Measurements from ENCODE around the gene GJD2. TPM values are rescaled to one million over a fixed set of nuclear protein-coding genes. Genes with fewer than 3 reads are reported as not detected.

Gene GJD2
- total RNA-seq, 1 experiment from 2014 or later = not detected

DNA sequence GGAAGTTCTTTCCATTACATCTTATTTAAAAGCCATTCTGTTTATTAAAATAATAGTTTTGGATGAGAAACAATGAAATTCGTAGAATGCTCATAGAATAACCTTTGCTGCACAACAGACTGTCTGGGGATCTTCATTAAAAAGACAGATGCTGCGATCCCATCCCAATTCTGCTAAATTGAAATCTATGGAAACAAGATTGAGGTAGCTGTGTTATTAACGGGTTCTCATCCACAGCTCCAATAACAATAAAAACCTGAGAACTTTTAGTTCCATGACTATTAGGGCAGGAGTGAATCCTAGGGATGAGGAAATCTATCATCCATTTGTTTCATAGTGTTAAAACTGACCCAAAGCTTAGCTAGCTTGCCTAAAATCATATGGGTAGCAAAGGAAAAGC, 2.5 kb upstream of the GJD2 start:
- no peaks in the 10 kb centered on the region for H3K4me1 ChIP-seq (ENCODE audit: insufficient read depth, low read length)
- H2AFZ ChIP-seq (ENCODE audit: low read length) = no peak overlapping the region
- DNase-seq (no peak), ATAC-seq (no peak)
- TF ChIP-seq EZH2 (IDR thresholded peaks at IDR 0.05; ENCODE audit: low read length, unreplicated experiment) = no peak
- TF ChIP-seq, protein P1, sequence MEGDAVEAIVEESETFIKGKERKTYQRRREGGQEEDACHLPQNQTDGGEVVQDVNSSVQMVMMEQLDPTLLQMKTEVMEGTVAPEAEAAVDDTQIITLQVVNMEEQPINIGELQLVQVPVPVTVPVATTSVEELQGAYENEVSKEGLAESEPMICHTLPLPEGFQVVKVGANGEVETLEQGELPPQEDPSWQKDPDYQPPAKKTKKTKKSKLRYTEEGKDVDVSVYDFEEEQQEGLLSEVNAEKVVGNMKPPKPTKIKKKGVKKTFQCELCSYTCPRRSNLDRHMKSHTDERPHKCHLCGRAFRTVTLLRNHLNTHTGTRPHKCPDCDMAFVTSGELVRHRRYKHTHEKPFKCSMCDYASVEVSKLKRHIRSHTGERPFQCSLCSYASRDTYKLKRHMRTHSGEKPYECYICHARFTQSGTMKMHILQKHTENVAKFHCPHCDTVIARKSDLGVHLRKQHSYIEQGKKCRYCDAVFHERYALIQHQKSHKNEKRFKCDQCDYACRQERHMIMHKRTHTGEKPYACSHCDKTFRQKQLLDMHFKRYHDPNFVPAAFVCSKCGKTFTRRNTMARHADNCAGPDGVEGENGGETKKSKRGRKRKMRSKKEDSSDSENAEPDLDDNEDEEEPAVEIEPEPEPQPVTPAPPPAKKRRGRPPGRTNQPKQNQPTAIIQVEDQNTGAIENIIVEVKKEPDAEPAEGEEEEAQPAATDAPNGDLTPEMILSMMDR (conservative IDR thresholded peaks at IDR 0.05; ENCODE audit: low read depth, low read length) = no peak
- TF ChIP-seq EZH2phosphoT487 (IDR thresholded peaks at IDR 0.05; ENCODE audit: borderline replicate concordance, low read length) = no peak
- H3K9ac ChIP-seq (ENCODE audit: low read length) = no peak overlapping the region
- ChIA-PET CTCF (no interaction called here), POLR2A (ENCODE audit: unreplicated experiment) (no interaction called here)
- H3F3A ChIP-seq (ENCODE audit: low read length, unreplicated experiment) = no peaks in the 10 kb centered on the region
- H3K27ac ChIP-seq (ENCODE audit: low read length) = no peak overlapping the region
- no peaks in the 10 kb centered on the region for H3K9me2 ChIP-seq (replicated peaks; ENCODE audit: low read length)
- H3K4me2 ChIP-seq (ENCODE audit: low read length) = no peak overlapping the region
- intact Hi-C loops (cut with micrococcal nuclease) = no loop called here
- H3K79me2 ChIP-seq (ENCODE audit: low read length) = no peaks in the 10 kb centered on the region
- no peak overlapping the region for H3K4me3 ChIP-seq (ENCODE audit: low read length)
- H3K36me3 ChIP-seq (ENCODE audit: low read depth, low read length) = no peaks in the 10 kb centered on the region
- H4K20me1 ChIP-seq (ENCODE audit: low read length) = no peaks in the 10 kb centered on the region
- BruUV-seq (replicated peaks) = no TSS peak
- peaks cover 84% of the 10 kb centered on the region for H3K27me3 ChIP-seq (ENCODE audit: low read length)
- H3K9me3 ChIP-seq (ENCODE audit: low read length) = no peaks in the 10 kb centered on the region

DNA sequence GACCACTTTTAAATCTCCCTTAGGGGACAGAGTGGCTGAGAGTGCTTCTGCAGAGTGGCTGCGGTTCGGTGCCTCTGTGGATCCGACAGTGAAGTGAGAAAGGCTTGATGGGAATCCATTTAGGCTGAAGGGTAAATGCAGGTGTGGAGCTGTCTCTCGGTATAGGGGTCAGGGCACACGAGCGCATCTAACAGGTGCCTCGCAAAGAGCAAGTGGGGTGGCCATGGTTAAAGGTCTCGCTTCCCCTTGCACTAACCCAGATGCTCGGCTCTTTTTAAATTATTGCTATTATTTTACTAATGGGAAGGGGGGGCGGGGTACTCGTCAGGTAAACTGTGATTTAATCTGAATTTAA, 598 bp upstream of the GJD2 start:
- DNase-seq (no peak), ATAC-seq (no peak)
- intact Hi-C loops (cut with micrococcal nuclease) = no loop called here
- Histone ChIP-seq H3F3A (ENCODE audit: low read length, unreplicated experiment) (no peaks in the 10 kb centered on the region), H2AFZ (ENCODE audit: low read length) (no peak overlapping the region), H3K79me2 (ENCODE audit: low read length) (no peaks in the 10 kb centered on the region), H3K9me3 (ENCODE audit: low read length) (no peaks in the 10 kb centered on the region), H3K4me1 (ENCODE audit: insufficient read depth, low read length) (no peaks in the 10 kb centered on the region), H3K4me3 (ENCODE audit: low read length) (no peak overlapping the region), H4K20me1 (ENCODE audit: low read length) (no peaks in the 10 kb centered on the region), H3K36me3 (ENCODE audit: low read depth, low read length) (no peaks in the 10 kb centered on the region), H3K9ac (ENCODE audit: low read length) (no peak overlapping the region), H3K4me2 (ENCODE audit: low read length) (no peak overlapping the region), H3K27me3 (ENCODE audit: low read length) (peaks cover 69% of the 10 kb centered on the region), H3K9me2 (replicated peaks; ENCODE audit: low read length) (no peaks in the 10 kb centered on the region), H3K27ac (ENCODE audit: low read length) (no peak overlapping the region)
- TF ChIP-seq, protein P1 (conservative IDR thresholded peaks at IDR 0.05; ENCODE audit: low read depth, low read length) = no peak
- no peak for TF ChIP-seq EZH2phosphoT487 (IDR thresholded peaks at IDR 0.05; ENCODE audit: borderline replicate concordance, low read length)
- TF ChIP-seq EZH2 (IDR thresholded peaks at IDR 0.05; ENCODE audit: low read length, unreplicated experiment) = no peak
- POLR2A ChIA-PET (ENCODE audit: unreplicated experiment) = no interaction called here
- CTCF ChIA-PET = no interaction called here
- no TSS peak for BruUV-seq (replicated peaks)

DNA sequence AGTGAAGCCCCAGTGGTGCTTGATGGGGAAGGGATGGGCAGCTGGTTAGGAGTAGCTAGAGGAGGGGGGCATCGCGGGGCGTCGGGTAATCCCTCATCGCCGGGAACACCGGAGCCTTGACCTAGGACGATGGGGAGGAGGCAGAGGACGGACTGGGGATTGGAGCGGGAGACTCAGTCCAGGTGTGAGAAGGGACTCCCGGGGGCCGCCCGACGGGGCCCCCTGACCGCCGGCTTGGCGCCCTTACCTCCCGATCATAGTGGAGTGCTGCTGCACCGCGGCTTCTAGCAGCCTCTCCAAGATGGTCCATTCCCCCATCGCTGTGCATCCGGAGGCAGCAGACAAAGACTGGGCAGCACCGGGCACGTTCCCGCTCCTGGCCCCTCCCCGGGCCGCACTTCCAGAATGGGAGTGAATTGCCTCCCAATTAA, 612 bp downstream of the GJD2 start:
- Histone ChIP-seq H3K79me2 (ENCODE audit: low read length) (no peaks in the 10 kb centered on the region), H3K9ac (ENCODE audit: low read length) (no peak overlapping the region), H3K9me3 (ENCODE audit: low read length) (no peaks in the 10 kb centered on the region), H3K27ac (ENCODE audit: low read length) (no peak overlapping the region), H3K4me1 (ENCODE audit: insufficient read depth, low read length) (no peaks in the 10 kb centered on the region), H3K4me3 (ENCODE audit: low read length) (no peak overlapping the region), H3K9me2 (replicated peaks; ENCODE audit: low read length) (no peaks in the 10 kb centered on the region), H3K4me2 (ENCODE audit: low read length) (no peak overlapping the region), H3K27me3 (ENCODE audit: low read length) (peaks cover 69% of the 10 kb centered on the region), H3F3A (ENCODE audit: low read length, unreplicated experiment) (no peaks in the 10 kb centered on the region), H3K36me3 (ENCODE audit: low read depth, low read length) (no peaks in the 10 kb centered on the region), H2AFZ (ENCODE audit: low read length) (no peak overlapping the region), H4K20me1 (ENCODE audit: low read length) (no peaks in the 10 kb centered on the region)
- intact Hi-C loops (cut with micrococcal nuclease) = no loop called here
- CTCF ChIA-PET = interaction anchor here (1.0 kb wide), 1 partner anchor 46 kb away, joined by 3 read pairs; no protein-coding TSS in a partner anchor
- ATAC-seq = no peak
- no peak for DNase-seq
- POLR2A ChIA-PET (ENCODE audit: unreplicated experiment) = no interaction called here
- TF ChIP-seq, protein P1 (conservative IDR thresholded peaks at IDR 0.05; ENCODE audit: low read depth, low read length) = no peak
- TF ChIP-seq EZH2 (IDR thresholded peaks at IDR 0.05; ENCODE audit: low read length, unreplicated experiment) = no peak
- TF ChIP-seq EZH2phosphoT487 (IDR thresholded peaks at IDR 0.05; ENCODE audit: borderline replicate concordance, low read length) = no peak
- no TSS peak for BruUV-seq (replicated peaks)

All from PC-3 (cell line).